BLaER1 treated with 17β-estradiol and CSF1 and Interleukin-3, amounts not matched to agents 10 nM and 100 nM (cell line): ENCODE data around the gene KLHDC1.

Experiments used
- H3K27ac ChIP-seq, 11 experiments: shearing (Covaris generic); formaldehyde crosslinking; 2 replicates each; pipeline ENCODE4 v1.8.1; 2022
- H3K27me3 ChIP-seq, 11 experiments: shearing (Covaris generic); formaldehyde crosslinking; 2 replicates each; pipeline ENCODE4 v1.8.1; 2022
- H3K36me3 ChIP-seq, 11 experiments: shearing (Covaris generic); formaldehyde crosslinking; 2 replicates each; pipeline ENCODE4 v1.8.1; 2022
- H3K4me1 ChIP-seq, 10 experiments: shearing (Covaris generic); formaldehyde crosslinking; 2 replicates each; pipeline ENCODE4 v1.8.1; 2022
- H3K4me2 ChIP-seq, 11 experiments: shearing (Covaris generic); formaldehyde crosslinking; 2 replicates each; pipeline ENCODE4 v1.8.1; 2022
- H3K4me3 ChIP-seq, 10 experiments: shearing (Covaris generic); formaldehyde crosslinking; 2 replicates each; pipeline ENCODE4 v1.8.1; 2022
- H3K9ac ChIP-seq, 11 experiments: shearing (Covaris generic); formaldehyde crosslinking; 2 replicates each; pipeline ENCODE4 v1.8.1; 2022
- H3K9me3 ChIP-seq, 11 experiments: shearing (Covaris generic); formaldehyde crosslinking; replicated peaks in 1 of 11; 2 replicates each; pipeline ENCODE4 v1.8.1; 2022
- H4K20me1 ChIP-seq, 11 experiments: shearing (Covaris generic); formaldehyde crosslinking; 2 replicates each; pipeline ENCODE4 v1.8.1; 2022
- Cebpa-rat ChIP-seq, 11 experiments: shearing (Covaris generic); IDR thresholded peaks; 2 replicates each; pipeline ENCODE4 v1.8.1; 2022

The KLHDC1 gene

GRCh38 chr14:49796025-49796424 is 103.1 kb downstream of the KLHDC1 start:
- no peak overlapping the region for H3K4me2 ChIP-seq
- no peaks in the 10 kb centered on the region for H3K27me3 ChIP-seq
- peaks cover 0 to 4% (median 0%) of the 10 kb centered on the region in 10 experiments; a peak in 1 of 20 replicates for H3K4me1 ChIP-seq
- TF ChIP-seq Cebpa-rat (IDR thresholded peaks at IDR 0.05), result no peak
- no peaks in the 10 kb centered on the region for H3K9me3 ChIP-seq
- peaks cover 0 to 23% (median 8%) of the 10 kb centered on the region in 11 experiments; a peak in 12 of 22 replicates for H4K20me1 ChIP-seq
- H3K27ac ChIP-seq, result no peak overlapping the region
- H3K9ac ChIP-seq, result no peak overlapping the region
- peaks cover 98 to 100% (median 99%) of the 10 kb centered on the region in 11 experiments for H3K36me3 ChIP-seq
- no peak overlapping the region for H3K4me3 ChIP-seq
